ENCODE results near the gene S100A13.
"Not testable (repeated sequence)": the region's sequence is repeated elsewhere in the genome, so short reads cannot be mapped to it uniquely, and the experiment has no call there.

S100A13 gene

DNA sequence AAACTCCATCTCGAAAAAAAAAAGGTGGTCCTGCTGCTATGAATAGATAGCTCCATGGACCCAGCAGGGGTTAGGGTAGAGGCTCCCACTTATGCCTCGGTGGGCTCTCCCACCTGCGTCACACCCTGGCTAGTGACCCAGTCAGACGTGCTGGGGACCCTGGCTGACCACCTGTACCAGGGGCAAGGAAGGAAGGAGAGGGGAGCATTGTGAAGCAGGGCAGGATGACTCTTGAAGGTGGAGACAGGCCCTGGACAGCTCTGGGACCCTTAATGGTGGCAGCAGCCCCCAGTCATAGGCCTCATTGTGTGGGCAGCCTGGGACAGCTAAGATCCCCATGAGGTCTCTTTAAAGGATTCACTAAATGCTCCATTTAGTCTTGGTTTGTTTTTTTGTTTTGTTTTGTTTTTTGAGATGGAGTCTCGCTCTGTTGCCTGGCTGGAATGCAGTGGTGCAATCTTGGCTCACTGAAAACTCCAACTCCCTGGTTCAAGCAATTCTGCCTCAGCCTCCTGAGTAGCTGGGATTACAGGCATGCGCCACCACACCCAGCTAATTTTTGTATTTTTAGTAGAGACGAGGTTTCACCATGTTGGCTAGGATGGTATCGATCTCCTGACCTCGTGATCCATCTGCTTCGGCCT lies 20.8 kb upstream of the S100A13 start:
- no peak for DNase-seq (ENCODE audit: low spot score)

DNA sequence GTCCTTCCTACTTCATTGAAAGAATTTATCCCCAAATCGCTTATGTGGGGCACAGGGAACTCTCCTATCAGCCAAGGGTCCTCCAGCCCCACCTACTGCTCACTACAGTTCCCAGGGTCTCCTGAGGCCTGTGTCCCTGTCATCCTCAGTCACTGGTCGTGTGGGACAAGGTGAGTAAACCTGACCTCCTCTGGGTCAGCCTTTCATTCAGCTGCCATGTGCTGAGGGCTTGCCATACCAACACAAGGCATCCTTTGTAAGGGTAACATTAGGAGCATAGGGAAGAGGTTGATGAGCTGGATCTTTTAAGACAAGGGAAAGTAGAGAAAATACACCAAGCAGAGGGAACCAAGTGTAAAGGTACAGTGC lies 20.0 kb upstream of the S100A13 start:
- DNase-seq (ENCODE audit: low spot score): no peak

DNA sequence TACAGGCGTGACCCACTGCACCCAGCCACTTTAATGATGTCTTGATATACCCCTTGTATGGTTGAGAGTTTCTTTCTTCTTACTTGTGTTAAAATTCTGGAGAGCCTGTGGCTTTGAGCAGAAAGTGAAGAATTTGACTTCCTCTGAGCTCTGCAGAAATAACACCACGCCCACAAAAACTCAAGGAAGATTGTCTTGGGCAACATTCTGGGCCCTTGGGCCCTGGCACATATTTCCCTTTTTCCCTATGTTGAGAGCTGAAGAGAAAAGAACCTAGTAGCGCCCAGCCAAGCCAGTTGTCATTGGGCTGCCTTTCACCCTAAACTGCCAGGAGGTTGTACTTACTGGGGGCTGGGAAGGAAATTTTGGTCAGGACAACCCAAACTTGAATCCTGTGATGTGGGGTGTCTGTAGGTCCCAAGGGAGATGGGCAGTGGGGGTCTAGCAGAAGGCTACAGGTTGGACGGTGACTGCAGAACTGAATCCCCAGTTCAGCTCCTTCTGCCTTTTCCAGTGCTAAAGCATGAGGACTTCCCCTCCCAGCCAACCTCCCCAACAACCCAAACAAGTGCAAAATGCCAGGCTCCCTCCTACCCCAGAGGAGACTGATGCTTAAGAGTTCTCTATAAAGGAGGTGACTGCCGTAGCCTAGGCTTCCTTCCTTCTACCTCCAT lies 19.5 kb upstream of the S100A13 start:
- no peak for DNase-seq (ENCODE audit: low spot score)

DNA sequence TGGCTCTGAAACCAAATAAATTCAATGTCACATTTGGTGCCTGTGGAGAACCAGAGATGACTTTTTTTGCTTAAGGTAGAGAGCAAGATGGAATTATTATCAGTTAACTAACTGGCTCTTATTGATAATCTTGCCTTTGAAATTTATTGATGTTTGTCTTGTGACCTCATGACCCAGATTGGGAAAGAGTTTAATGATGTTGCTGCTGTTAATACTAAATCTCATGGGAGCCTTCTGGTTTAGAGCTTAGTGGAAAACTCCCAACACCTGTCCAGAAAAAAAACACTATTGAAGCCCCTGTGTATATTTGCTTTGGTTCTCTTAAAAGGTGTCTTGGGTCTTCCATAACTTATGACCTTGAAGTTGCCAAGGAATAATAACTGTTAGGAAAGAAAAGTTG lies 16.5 kb upstream of the S100A13 start:
- DNase-seq (ENCODE audit: low spot score): no peak

DNA sequence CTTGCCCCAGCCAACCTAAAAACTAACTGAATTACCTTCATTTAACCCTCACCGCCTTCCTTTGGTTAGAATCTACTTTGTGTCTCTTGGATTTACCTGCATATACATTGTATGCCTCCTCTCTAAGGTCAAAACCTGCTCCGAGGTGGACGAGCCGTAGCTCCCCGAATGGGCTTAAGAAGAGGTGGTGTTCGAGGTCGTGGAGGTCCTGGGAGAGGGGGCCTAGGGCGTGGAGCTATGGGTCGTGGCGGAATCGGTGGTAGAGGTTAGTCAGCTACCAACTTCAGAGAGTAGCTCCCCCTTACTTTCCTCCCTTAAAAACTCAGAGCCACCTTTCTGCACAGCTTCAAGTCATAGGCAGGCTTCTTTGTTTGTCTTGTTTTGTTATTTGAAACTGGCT lies 15.8 kb upstream of the S100A13 start:
- DNase-seq (ENCODE audit: low spot score): no peak

DNA sequence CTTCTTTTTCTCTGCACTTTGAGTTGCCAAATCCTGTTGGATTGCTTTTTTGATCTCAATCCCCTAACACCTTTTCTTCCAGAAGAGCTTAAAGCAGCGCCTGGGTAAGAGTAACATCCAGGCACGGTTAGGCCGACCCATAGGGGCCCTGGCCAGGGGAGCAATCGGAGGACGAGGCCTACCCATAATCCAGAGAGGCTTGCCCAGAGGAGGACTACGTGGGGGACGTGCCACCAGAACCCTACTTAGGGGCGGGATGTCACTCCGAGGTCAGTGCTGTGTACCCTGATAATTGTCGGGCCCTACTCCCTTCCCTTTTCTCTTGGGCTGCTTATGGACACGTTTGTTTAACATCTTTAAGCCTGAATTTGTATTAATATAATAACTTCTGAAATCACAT lies 14.9 kb upstream of the S100A13 start:
- DNase-seq (ENCODE audit: low spot score): no peak

DNA sequence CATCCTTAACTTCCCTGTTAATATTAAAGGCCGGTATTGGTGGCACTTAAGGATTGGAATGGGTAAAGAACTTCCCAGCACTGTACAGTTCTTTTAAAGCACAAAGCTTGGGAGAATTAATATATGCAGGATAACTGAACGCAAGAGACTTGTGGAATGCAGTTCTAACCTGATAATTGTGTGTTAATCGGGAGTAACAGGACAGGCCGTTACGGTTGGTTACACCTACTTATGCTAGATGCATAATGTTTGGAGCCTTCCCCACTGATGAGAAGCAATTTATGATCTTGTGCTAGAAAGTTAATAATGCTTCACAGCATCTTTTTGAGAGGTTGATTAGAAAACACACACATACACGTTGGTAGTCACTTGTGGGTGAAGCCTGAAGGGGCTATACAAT lies 13.6 kb upstream of the S100A13 start:
- DNase-seq (ENCODE audit: low spot score): no peak

DNA sequence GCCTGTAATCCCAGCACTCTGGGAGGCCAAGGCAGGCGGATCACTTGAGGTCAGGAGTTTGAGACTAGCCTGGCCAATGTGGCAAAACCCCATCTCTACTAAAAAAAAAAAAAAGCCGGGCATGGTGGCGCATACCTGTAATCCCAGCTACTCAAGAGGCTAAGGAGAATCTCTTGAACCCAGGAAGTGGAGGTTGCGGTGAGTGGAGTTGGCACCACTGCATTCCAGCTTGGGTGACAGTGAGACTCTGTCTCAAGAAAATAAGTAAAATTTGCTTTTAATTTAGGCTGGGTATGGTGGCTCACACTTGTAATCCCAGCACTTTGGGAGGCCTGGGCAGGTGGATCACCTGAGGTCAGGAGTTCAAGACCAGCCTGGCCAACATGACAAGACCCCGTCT lies 12.9 kb upstream of the S100A13 start:
- DNase-seq (ENCODE audit: low spot score): not testable (repeated sequence)

DNA sequence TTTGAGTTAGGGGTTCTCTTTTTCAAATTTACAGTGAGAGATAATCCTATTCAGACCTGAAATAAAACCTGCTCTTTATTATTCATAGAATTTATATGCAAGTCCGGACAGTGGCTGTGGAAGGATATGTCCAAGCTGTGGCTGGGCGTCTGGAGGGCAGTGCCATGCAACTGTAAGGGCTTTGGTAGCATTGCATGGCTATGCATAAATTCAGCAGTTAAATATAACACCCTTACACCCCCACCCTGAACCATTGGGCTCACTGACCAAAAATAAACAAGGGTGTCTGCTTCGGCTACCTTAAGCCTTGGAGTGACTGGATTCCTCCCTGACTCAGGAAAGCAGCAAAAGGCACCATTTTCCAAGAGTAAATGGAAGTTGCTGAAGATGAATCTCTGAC lies 12.0 kb upstream of the S100A13 start:
- DNase-seq (ENCODE audit: low spot score): no peak

DNA sequence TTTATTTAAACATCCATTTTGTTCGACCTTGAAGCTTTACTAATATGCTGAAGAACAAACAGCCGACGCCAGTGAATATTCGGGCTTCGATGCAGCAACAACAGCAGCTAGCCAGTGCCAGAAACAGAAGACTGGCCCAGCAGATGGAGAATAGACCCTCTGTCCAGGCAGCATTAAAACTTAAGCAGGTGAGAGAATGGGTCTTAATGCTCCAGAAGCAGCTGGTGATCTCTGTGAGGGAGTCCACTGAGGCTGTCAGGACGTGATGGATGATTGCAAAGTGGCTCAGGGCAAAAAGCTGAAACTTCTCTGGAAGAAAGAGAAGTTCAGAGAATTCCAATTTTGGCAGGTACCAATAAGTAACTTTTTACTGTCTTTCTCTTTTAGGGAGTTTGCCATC lies 11.0 kb upstream of the S100A13 start:
- no peak for DNase-seq (ENCODE audit: low spot score)

DNA sequence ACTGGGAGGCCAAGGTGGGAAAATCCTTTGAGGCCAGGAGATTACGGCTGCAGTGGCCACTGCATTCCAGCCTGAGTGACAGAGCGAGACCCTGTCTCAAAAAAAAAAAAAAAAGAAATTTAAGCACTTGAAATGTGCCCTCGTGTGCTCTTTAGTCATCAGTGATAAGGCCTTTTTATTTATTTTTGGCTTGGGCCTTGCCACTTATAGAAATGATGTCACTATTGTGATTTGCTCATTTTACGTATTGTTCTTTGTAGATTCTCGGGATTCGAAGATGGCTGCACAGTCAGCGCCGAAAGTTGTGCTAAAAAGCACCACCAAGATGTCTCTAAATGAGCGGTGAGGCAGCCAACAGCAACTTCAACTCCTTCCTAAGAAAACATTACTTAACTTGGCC lies 9.0 kb upstream of the S100A13 start:
- no peak for DNase-seq (ENCODE audit: low spot score)

DNA sequence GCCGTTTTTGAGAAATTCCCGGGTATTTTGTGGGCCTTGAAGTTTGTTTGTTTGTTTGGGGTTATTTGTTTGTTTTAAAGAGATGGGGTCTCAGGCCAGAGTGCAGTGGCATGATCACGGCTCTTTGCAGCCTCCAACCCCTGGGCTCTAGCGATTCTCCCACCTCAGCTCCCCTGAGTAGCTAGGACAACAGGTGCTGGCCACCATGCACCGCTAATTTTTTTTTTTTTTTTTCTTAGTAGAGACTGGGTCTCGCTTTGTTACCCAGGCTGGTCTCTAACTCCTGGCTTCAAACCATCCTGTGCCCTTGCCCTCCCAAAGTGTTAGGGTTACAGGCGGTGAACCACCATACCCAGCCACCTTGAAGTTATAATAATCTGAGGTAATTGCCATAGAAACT lies 8.6 kb upstream of the S100A13 start:
- DNase-seq (ENCODE audit: low spot score): no peak

DNA sequence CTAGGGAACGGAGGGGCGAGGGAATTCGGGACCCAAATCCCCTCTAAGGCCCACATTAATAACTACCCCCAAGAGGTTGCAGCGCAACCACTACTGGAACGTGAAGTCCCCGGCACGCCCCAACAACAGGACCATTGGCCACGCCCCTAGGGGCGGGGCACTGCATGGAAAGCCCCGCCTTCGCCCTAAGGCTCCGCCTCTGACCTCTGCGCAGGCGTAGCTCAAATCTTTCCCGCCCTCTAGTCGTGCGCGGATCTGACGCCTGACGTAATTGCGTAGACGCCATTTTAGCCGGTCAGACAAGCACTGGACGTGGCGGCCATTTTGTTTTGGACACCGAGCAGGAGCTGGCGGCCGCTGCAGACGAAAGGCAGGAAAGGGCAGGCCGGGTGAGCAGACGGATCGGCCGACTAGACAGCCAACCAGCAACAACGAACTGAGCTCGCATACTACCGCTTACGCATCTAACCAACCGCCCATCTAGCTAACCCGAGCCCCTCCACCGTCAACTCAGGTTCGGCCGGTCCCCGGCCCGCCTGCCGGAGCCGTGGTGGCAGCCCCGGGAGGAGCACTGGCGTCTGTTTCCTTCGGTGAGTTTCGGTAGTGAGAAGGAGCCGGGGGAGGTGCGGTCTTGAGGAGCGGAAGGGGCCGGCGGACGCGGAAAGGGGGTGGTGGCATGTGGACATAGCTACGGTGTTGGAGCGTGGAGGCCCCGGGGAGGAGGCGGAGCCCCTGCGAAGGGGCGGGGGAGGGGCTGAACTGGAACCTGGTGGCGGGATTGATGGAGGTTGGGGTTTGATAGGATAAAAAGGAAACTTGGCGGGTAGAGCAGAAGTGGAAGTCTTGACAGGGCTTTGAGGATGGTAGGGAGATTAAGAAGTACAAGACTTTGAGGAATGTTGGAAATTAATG lies 6.7 kb upstream of the S100A13 start, which contains the start of gene CHTOP:
Gene CHTOP (plus strand): TSS at position 313 of the 912 bp plus-strand sequence. CDS start 2,523 bp downstream, outside the sequence.
- peak; percentile 95 for DNase-seq (ENCODE audit: low spot score)

DNA sequence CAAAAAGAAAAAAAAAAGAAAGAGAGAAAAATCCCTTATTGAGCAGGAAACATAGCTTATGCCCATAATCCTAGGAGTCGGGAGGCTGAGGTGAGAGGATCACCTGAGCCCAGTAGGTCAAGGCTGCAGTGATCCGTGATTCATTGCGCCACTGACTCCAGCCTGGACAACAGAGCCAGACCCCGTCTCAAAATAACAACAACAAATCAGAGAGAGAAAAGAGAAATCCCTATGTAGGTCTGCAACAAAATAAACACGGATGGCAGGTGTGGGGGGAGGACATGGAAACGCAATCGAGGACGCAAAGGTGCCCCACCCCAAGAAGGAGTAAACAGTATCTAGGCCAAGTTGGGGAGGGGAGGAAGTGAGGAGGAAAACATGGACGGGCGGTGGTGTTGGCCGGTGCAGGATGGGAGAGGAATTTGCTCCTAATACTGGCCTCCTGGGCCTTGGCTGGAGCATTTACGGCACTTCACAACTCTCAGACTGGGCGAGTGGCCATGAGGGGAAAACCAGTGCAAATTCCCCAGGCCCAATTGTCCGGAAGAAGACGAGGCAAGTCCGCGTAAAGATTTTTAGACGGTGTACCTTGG lies 6.0 kb upstream of the S100A13 start:
- no peak for DNase-seq (ENCODE audit: low spot score)

DNA sequence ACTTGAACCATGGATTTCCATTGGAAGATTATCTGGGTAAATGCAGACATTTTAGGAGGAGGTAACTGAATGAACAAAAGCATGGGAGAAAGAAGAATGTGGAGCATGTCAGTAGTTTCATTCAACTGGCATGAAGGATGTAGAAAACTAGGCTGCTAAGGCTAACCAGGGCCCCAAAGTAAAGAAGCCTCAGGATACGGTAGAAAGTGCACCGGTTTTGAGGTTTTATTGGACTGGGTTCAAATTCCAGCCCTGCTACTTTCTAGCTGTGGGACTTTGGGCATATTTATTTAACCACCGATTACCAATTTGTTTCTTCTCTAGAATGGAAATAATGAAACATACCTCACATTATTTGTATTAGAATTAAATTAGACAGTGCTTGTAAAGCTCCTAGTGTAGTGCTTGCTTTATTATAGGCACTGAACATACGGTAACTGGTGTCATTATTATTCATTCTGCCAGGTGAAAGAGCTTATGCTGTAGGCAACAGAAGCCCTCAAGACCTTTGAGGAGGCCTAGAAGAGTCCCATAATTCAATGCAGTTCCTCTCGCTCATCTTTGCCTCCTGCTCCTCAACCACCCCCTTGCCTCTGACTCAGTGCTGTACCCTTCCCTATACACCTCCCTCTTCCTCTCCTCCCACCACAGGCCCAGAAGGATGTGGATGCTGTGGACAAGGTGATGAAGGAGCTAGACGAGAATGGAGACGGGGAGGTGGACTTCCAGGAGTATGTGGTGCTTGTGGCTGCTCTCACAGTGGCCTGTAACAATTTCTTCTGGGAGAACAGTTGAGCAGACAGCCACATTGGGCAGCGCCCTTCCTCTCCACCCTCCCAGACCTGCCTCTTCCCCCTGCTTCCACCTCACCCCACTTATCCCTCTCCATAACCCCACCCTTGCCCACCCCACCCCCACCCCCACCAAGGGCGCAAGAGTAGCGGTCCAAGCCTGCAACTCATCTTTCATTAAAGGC lies 4.0 kb upstream of the S100A13 start:
- DNase-seq (ENCODE audit: low spot score): no peak

DNA sequence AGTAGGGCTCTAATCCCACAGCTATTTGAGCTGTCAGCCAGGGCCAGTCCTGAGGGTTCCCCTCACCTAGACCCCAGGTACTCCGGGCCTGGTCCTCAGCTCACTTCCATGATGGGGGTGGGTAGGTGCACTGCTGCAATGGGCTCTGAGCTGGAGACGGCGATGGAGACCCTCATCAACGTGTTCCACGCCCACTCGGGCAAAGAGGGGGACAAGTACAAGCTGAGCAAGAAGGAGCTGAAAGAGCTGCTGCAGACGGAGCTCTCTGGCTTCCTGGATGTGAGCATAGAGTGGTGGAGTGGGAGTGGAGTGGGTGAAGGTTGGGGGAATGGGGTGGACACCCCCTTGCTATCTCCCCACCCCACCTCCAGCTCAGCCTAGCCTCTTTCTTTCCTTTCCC lies 3.1 kb upstream of the S100A13 start:
- DNase-seq (ENCODE audit: low spot score): no peak

DNA sequence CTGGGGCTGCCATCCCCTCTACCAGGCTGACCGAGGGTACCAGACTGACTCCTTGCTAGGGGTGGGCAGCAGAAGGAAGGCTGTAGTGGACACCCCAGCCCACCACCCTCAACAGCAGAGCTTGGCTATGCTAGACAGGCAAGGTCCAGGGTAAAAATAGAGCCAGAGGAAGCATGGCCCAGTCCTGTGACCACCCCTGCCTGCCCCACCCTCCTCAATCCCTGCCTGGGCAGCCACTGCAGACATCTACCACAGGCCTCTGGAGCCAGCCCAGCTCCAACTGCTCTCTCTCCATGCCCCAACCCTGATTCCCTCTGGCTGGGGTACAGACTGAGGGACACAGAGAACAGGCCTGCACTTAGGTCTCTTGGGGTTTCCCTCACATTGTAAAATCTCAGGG lies 2.7 kb upstream of the S100A13 start:
- DNase-seq (ENCODE audit: low spot score): no peak

DNA sequence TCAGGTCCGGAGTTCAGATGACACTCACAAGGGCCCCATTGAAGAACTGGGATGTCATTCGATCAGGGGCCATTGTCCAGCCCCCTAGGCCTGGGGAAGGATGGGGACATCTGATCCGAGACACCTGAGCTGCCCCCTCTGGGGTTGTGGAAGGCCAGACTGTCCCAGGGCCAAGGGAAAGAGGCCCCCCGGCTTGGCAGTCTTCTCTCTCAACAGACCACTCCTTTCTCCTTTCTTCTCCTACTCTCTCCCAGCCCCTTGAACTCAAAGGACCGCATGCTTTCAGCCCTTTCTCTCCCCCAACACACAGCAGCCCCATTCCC lies 2.0 kb upstream of the S100A13 start:
- no peak for DNase-seq (ENCODE audit: low spot score)

DNA sequence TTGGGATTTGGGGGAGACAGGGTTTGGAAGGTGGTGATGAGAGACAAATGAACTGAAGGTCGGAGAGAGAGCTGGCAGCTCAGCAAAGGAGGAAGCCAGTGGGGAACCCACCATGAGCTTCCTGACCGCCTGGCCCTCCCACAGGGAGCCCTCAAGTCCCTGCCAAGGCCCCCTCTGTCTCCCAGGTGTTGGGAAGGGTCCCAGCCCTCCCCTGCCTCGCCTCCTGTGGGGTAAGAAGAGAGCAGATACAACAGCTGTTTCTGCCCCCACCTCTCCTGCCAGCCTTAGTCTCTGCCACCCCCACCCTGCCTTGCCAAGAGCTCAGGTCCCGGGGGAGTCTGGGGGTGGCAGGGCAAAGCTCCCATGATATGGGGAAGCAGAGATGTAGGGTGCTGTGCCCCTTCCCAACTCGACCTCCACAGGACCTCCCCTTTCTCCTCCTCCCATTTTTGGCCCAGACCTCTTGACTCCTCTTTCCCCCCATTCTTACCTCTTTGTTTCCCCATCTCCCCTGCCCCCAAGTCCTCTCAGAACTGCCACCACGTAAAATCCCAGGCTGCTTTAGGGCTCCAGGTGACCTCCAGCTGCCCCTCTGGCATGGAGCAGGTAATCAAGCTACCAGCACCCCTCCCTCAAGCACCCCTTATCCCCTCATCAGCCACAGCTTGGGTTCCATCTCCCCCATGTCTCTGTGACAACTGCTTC lies 1.5 kb upstream of the S100A13 start:
- DNase-seq (ENCODE audit: low spot score): no peak

DNA sequence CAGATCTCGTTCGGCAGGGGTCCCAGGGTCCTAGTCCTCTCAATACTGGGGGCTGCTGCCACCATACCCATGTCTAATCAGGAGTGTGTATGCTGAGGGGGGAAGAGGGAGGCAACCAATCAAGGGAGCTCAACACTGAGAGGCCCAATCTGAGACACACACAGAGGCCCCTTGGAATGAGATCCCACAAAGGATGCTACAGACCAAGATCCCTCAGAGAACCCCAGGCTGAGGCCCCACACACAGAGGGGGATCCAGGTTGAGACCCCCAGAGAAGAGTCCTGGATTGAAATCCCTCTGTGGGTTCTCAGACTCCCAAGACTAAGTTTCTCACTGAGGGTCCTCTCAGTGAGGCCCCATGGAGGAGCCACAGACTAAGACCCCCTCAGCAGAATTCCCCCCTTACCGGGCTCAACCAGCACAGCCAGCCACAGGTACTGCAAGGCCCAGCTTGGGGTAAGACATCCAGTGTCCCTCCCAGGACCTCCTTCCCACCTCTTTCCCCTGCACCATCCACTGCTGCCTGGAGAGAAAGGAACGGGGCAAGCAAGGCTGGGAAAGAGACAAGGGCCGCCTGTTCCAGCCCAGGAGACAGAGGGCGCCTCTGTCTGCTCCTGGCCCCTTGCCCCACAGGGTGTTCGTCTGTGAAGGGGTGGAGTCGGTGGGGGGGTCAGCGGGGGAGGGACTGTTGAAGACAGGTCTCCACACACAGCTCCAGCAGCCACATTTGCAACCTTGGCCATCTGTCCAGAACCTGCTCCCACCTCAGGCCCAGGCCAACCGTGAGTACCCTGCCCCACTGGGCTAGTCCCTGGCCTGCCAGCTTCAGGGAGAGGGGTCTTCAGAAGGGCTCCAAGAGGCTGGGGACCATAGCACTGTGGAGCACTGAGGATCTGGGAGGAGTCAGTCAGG lies 666 bp upstream of the S100A13 start, which contains the start of gene S100A1:
Gene S100A1 (plus strand): TSS at position 720 of the 912 bp plus-strand sequence. CDS start 2,088 bp downstream, outside the sequence.
- no peak for DNase-seq (ENCODE audit: low spot score)
